ENCODE data around the gene KRTAP12-4. TPM values are rescaled to one million over a fixed set of nuclear protein-coding genes. Genes with fewer than 3 reads are reported as not detected.

Gene KRTAP12-4
- total RNA-seq, 1 donor from 2014 or later: not detected

DNA sequence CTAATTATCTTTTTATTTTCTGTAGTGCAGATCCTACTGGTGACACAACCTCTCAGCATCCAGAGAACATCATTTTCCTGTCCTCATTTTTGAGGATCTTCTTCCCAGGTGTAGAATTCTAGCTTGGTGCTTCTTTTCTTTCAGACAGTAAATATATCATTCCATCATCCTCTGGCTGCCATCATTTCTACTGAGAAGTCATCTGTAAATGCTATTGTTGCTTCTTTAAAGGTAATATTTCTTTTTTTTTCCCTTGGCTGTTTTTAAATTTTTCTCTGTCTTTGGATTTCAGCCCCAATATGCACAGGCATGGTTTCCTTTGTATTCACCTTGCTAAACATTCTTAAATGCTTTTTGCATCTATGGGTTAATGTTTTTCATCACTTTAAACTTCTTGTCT is 30.9 kb downstream of the KRTAP12-4 start:
- Histone ChIP-seq H3K9ac (ENCODE audit: low read depth in 1 of 3, low read length in 3 of 3) (no peak overlapping the region), H3K36me3 (ENCODE audit: control insufficient read depth in 3 of 3, insufficient read depth in 3 of 3, low read length in 3 of 3) (no peaks in the 10 kb centered on the region), H3K4me3 (ENCODE audit: low read length in 3 of 3) (no peak overlapping the region), H3K27me3 (ENCODE audit: control insufficient read depth in 3 of 3, insufficient read depth in 3 of 3, low read length in 3 of 3) (peaks cover 8 to 17% (median 12%) of the 10 kb centered on the region in 3 donors), H3K27ac (ENCODE audit: low read depth, low read length) (no peak overlapping the region), H3K9me3 (ENCODE audit: control insufficient read depth in 3 of 3, low read length in 3 of 3) (peaks cover 0 to 7% (median 0%) of the 10 kb centered on the region in 3 donors), H3K4me1 (ENCODE audit: control insufficient read depth in 3 of 3, insufficient read depth in 3 of 3, low read length in 3 of 3) (no peaks in the 10 kb centered on the region)

DNA sequence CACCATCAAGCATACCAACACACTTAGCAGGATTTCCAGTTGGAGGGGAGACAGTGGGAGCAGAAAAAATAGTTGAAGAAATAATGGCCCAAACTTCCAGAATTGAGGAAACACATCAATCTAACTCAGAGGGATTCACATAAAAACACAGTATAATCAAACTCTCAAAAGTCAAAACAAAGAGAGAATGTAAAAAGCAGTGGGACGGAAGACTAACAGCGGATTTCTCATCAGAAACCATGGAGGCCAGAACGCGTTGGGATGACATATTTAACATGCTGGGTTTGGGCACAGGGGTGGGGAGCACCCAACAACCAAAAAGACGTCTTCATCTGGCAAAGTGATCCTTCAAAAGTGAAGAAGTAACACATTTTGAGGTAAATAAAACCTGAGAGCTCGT is 34.6 kb downstream of the KRTAP12-4 start:
- Histone ChIP-seq H3K36me3 (ENCODE audit: control insufficient read depth in 3 of 3, insufficient read depth in 3 of 3, low read length in 3 of 3) (no peaks in the 10 kb centered on the region), H3K9ac (ENCODE audit: low read depth in 1 of 3, low read length in 3 of 3) (no peak overlapping the region), H3K9me3 (ENCODE audit: control insufficient read depth in 3 of 3, low read length in 3 of 3) (peaks cover 0 to 7% (median 0%) of the 10 kb centered on the region in 3 donors), H3K27ac (ENCODE audit: low read depth, low read length) (no peak overlapping the region), H3K27me3 (ENCODE audit: control insufficient read depth in 3 of 3, insufficient read depth in 3 of 3, low read length in 3 of 3) (peaks cover 14 to 21% (median 17%) of the 10 kb centered on the region in 3 donors), H3K4me3 (ENCODE audit: low read length in 3 of 3) (no peak overlapping the region), H3K4me1 (ENCODE audit: control insufficient read depth in 3 of 3, insufficient read depth in 3 of 3, low read length in 3 of 3) (no peaks in the 10 kb centered on the region)

DNA sequence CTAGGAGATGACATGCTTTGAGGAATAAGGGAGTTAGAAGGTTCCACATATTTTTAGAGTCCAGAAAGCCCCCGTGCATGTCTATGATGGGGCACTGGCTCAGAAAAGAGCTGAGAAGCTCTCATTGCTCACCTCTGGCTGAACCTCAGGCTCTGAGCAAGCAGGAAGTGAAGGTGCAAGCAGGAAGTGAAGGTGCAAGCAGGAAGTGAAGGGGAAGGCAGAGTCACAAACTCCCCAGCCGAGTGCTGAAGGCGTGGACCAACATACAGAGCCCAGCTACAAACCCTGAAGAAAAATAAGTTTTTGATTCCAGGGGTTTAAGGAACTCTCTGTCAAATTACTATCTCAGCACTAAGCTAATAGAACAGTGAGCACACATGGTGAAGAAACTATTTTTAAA is 35.5 kb downstream of the KRTAP12-4 start:
- Histone ChIP-seq H3K9ac (ENCODE audit: low read depth in 1 of 3, low read length in 3 of 3) (no peak overlapping the region), H3K27ac (ENCODE audit: low read depth, low read length) (no peak overlapping the region)

DNA sequence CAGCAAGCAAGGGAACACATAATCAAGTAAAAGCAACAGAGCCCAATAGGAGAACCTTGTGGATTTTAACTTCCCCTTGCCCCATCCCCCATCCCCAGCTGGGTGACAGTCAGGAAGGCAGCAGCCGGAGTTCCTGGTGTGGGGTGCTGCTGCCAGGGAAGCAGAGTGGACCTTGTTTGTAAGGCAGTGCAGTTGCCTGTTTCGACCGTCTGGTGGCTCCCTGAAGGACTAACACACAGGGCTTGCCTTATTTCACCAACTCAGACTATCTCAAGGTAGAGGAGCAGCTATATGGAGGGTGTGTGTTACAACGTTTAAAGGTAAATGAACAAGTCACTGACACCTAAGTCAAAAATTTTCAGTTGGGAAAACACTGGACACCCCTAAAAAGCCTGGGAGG is 36.0 kb downstream of the KRTAP12-4 start:
- Histone ChIP-seq H3K9ac (ENCODE audit: low read depth in 1 of 3, low read length in 3 of 3) (no peak overlapping the region), H3K9me3 (ENCODE audit: control insufficient read depth in 3 of 3, low read length in 3 of 3) (peaks cover 0 to 2% (median 0%) of the 10 kb centered on the region in 3 donors), H3K4me1 (ENCODE audit: control insufficient read depth in 3 of 3, insufficient read depth in 3 of 3, low read length in 3 of 3) (no peaks in the 10 kb centered on the region), H3K4me3 (ENCODE audit: low read length in 3 of 3) (no peak overlapping the region), H3K27me3 (ENCODE audit: control insufficient read depth in 3 of 3, insufficient read depth in 3 of 3, low read length in 3 of 3) (peaks cover 22 to 33% (median 29%) of the 10 kb centered on the region in 3 donors), H3K27ac (ENCODE audit: low read depth, low read length) (no peak overlapping the region), H3K36me3 (ENCODE audit: control insufficient read depth in 3 of 3, insufficient read depth in 3 of 3, low read length in 3 of 3) (no peaks in the 10 kb centered on the region)

More for the DNA sequence above, 35.5 kb downstream of the KRTAP12-4 start:
- no peaks in the 10 kb centered on the region for H3K4me1 ChIP-seq (ENCODE audit: control insufficient read depth in 3 of 3, insufficient read depth in 3 of 3, low read length in 3 of 3)
- no peak overlapping the region for H3K4me3 ChIP-seq (ENCODE audit: low read length in 3 of 3)
- no peaks in the 10 kb centered on the region for H3K36me3 ChIP-seq (ENCODE audit: control insufficient read depth in 3 of 3, insufficient read depth in 3 of 3, low read length in 3 of 3)
- H3K27me3 ChIP-seq (ENCODE audit: control insufficient read depth in 3 of 3, insufficient read depth in 3 of 3, low read length in 3 of 3): peaks cover 21 to 30% (median 27%) of the 10 kb centered on the region in 3 donors
- H3K9me3 ChIP-seq (ENCODE audit: control insufficient read depth in 3 of 3, low read length in 3 of 3): peaks cover 0 to 3% (median 0%) of the 10 kb centered on the region in 3 donors

DNA sequence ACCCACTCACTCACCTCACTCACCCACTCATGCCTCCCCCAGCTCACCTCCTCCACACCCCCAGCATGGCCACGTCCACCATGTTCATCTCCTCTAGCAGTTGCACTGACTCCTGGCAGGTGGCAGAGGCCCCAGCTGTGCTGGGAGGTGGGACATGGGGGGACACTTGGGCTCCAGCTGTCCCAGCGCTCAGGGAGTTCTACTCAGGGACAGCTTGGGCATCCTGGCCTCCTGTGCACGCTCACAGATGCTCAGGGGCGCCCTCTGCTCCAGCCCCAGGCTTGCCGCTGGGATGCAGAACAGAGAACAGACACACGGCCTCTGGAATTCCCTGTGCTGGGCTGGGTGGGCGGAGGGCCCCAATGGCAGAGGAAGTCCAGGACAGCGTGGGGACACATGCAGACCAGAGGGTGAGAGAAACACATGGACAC is 37.4 kb downstream of the KRTAP12-4 start:
- no peaks in the 10 kb centered on the region for H3K36me3 ChIP-seq (ENCODE audit: control insufficient read depth in 3 of 3, insufficient read depth in 3 of 3, low read length in 3 of 3)
- H3K27me3 ChIP-seq (ENCODE audit: control insufficient read depth in 3 of 3, insufficient read depth in 3 of 3, low read length in 3 of 3): peaks cover 32 to 42% (median 36%) of the 10 kb centered on the region in 3 donors
- no peaks in the 10 kb centered on the region for H3K4me1 ChIP-seq (ENCODE audit: control insufficient read depth in 3 of 3, insufficient read depth in 3 of 3, low read length in 3 of 3)
- no peaks in the 10 kb centered on the region for H3K9me3 ChIP-seq (ENCODE audit: control insufficient read depth in 3 of 3, low read length in 3 of 3)
- H3K4me3 ChIP-seq (ENCODE audit: low read length in 3 of 3): no peak overlapping the region
- H3K27ac ChIP-seq (ENCODE audit: low read depth, low read length): no peak overlapping the region
- H3K9ac ChIP-seq (ENCODE audit: low read depth in 1 of 3, low read length in 3 of 3): no peak overlapping the region

DNA sequence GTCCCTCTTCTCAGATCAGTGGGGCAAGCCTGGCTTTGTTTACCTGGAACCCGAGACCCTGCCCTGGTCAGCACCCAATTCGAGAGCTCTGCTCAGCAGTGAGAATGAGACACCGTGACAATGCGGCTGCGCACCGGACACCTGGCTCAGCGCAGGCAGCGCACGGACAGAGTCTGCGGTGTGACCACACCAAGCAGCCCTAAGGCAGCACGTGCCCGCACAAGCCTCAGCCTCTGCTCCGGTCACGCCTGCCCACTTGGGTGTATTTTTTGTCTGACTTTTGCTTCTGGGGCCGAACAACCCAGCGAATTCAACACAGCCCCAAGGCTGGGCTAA is 37.9 kb downstream of the KRTAP12-4 start:
- H3K36me3 ChIP-seq (ENCODE audit: control insufficient read depth in 3 of 3, insufficient read depth in 3 of 3, low read length in 3 of 3): no peaks in the 10 kb centered on the region
- H3K27ac ChIP-seq (ENCODE audit: low read depth, low read length): no peak overlapping the region
- peaks cover 34 to 46% (median 41%) of the 10 kb centered on the region in 3 donors for H3K27me3 ChIP-seq (ENCODE audit: control insufficient read depth in 3 of 3, insufficient read depth in 3 of 3, low read length in 3 of 3)
- no peak overlapping the region for H3K4me3 ChIP-seq (ENCODE audit: low read length in 3 of 3)
- peaks cover 0 to 4% (median 4%) of the 10 kb centered on the region in 3 donors for H3K9me3 ChIP-seq (ENCODE audit: control insufficient read depth in 3 of 3, low read length in 3 of 3)
- no peak overlapping the region for H3K9ac ChIP-seq (ENCODE audit: low read depth in 1 of 3, low read length in 3 of 3)
- no peaks in the 10 kb centered on the region for H3K4me1 ChIP-seq (ENCODE audit: control insufficient read depth in 3 of 3, insufficient read depth in 3 of 3, low read length in 3 of 3)

DNA sequence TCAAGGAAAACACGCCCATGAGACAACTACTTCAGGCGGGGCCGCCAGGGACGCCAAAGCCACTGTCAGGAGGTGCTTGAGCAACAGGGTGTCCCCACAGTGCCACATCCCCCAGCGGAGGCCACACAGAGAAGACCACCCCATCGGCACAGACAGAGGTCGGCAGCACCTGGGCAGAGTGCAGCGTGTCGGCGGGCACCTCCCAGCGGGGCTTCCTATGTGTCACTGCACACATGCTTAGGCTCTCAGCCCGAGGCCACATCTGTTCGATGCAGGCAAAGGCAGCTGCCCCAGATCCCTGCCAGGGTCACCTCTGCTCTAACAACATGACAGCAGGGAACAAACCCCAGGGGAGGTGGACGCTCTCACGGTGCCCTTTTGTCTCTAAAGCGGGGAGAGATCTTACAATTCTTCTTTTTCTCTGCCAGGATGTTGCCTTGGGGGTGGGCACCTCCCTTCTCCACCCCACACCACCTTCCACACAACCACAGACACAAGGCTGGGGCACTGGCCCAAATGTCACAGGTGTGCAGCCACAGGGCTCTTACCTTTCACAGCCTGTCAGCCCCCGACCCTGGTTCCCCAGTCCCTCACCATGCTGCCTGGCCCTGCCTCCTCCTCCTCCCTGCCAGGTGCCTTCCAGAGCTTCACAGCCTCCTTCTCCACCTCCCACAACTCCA is 38.4 kb downstream of the KRTAP12-4 start:
- no peaks in the 10 kb centered on the region for H3K4me1 ChIP-seq (ENCODE audit: control insufficient read depth in 3 of 3, insufficient read depth in 3 of 3, low read length in 3 of 3)
- peaks cover 0 to 4% (median 4%) of the 10 kb centered on the region in 3 donors for H3K9me3 ChIP-seq (ENCODE audit: control insufficient read depth in 3 of 3, low read length in 3 of 3)
- no peak overlapping the region for H3K9ac ChIP-seq (ENCODE audit: low read depth in 1 of 3, low read length in 3 of 3)
- H3K27ac ChIP-seq (ENCODE audit: low read depth, low read length): no peak overlapping the region
- no peak overlapping the region for H3K4me3 ChIP-seq (ENCODE audit: low read length in 3 of 3)
- peaks cover 34 to 47% (median 41%) of the 10 kb centered on the region in 3 donors for H3K27me3 ChIP-seq (ENCODE audit: control insufficient read depth in 3 of 3, insufficient read depth in 3 of 3, low read length in 3 of 3)
- H3K36me3 ChIP-seq (ENCODE audit: control insufficient read depth in 3 of 3, insufficient read depth in 3 of 3, low read length in 3 of 3): no peaks in the 10 kb centered on the region

DNA sequence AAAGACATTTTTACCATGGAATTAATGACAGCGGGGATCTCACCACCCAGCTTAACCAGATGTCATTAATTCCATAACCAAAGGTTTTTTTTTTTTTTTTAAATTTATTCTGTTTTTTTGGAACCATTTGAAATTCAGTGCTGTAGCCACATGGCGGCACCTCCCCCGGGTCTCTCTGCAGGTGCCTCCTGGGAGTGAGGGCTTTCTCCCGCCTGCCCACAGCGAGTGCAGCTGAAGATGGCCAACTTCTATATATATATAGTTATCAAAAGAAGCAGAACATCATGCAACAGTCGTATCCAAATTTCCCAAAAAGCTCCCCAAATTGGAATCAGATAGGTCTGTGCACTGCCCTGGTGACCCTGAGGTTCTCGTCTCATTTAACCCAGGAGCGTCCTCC is 39.0 kb downstream of the KRTAP12-4 start:
- no peaks in the 10 kb centered on the region for H3K4me1 ChIP-seq (ENCODE audit: control insufficient read depth in 3 of 3, insufficient read depth in 3 of 3, low read length in 3 of 3)
- no peak overlapping the region for H3K9ac ChIP-seq (ENCODE audit: low read depth in 1 of 3, low read length in 3 of 3)
- peaks cover 34 to 47% (median 41%) of the 10 kb centered on the region in 3 donors for H3K27me3 ChIP-seq (ENCODE audit: control insufficient read depth in 3 of 3, insufficient read depth in 3 of 3, low read length in 3 of 3)
- peaks cover 0 to 7% (median 4%) of the 10 kb centered on the region in 3 donors for H3K9me3 ChIP-seq (ENCODE audit: control insufficient read depth in 3 of 3, low read length in 3 of 3)
- no peak overlapping the region for H3K4me3 ChIP-seq (ENCODE audit: low read length in 3 of 3)
- H3K36me3 ChIP-seq (ENCODE audit: control insufficient read depth in 3 of 3, insufficient read depth in 3 of 3, low read length in 3 of 3): no peaks in the 10 kb centered on the region
- H3K27ac ChIP-seq (ENCODE audit: low read depth, low read length): no peak overlapping the region

DNA sequence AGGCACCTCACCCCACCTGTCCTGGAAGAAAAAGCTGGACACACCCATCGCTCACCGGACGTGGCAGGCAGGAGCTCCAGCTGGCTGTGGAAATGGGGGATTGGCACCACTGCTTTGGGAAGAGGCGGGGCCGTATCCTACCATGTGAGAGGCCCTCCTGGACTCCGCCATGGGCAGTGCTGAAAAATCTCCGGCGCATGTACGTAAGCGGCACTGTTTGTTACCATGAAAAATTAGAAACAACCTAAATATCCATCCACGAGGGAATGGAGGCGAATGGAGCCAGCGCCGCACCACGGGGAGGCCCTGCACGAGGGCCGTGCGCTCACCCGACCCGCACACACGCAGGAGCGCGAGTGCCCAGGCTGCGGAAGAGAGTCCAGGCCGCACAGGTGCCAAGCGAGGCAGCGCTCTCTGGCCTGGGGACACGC is 39.5 kb downstream of the KRTAP12-4 start:
- H3K27me3 ChIP-seq (ENCODE audit: control insufficient read depth in 3 of 3, insufficient read depth in 3 of 3, low read length in 3 of 3): peaks cover 34 to 47% (median 41%) of the 10 kb centered on the region in 3 donors
- H3K9ac ChIP-seq (ENCODE audit: low read depth in 1 of 3, low read length in 3 of 3): no peak overlapping the region
- H3K36me3 ChIP-seq (ENCODE audit: control insufficient read depth in 3 of 3, insufficient read depth in 3 of 3, low read length in 3 of 3): no peaks in the 10 kb centered on the region
- peaks cover 0 to 7% (median 4%) of the 10 kb centered on the region in 3 donors for H3K9me3 ChIP-seq (ENCODE audit: control insufficient read depth in 3 of 3, low read length in 3 of 3)
- H3K4me1 ChIP-seq (ENCODE audit: control insufficient read depth in 3 of 3, insufficient read depth in 3 of 3, low read length in 3 of 3): no peaks in the 10 kb centered on the region
- H3K27ac ChIP-seq (ENCODE audit: low read depth, low read length): no peak overlapping the region
- H3K4me3 ChIP-seq (ENCODE audit: low read length in 3 of 3): no peak overlapping the region

DNA sequence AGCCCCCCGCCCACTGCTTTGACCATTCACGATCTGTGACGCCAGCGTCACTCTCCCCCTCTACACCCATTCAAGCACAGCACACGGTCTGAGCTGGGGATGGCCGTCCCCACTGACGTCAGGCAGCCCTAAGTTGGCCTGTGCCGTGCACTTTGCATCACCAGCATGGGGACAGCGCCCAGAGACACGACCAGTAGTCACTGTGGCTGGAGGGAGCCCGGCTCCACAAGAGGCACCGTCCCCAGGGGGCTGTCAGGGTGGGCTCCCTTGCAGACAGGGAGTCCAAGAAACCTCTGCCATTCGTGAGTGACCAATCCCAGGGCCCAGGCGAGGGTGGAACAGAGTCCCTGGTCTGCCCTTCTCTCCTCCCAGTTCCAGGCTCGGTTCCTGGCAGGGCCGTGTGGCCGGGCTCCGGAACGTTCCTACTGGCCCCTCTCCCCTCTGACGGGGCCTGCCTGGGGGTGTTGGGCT is 40.3 kb downstream of the KRTAP12-4 start:
- H3K4me1 ChIP-seq (ENCODE audit: control insufficient read depth in 3 of 3, insufficient read depth in 3 of 3, low read length in 3 of 3): no peaks in the 10 kb centered on the region
- peaks cover 34 to 47% (median 41%) of the 10 kb centered on the region in 3 donors for H3K27me3 ChIP-seq (ENCODE audit: control insufficient read depth in 3 of 3, insufficient read depth in 3 of 3, low read length in 3 of 3)
- peaks cover 2 to 7% (median 6%) of the 10 kb centered on the region in 3 donors for H3K9me3 ChIP-seq (ENCODE audit: control insufficient read depth in 3 of 3, low read length in 3 of 3)
- no peak overlapping the region for H3K4me3 ChIP-seq (ENCODE audit: low read length in 3 of 3)
- no peak overlapping the region for H3K27ac ChIP-seq (ENCODE audit: low read depth, low read length)
- no peak overlapping the region for H3K9ac ChIP-seq (ENCODE audit: low read depth in 1 of 3, low read length in 3 of 3)
- no peaks in the 10 kb centered on the region for H3K36me3 ChIP-seq (ENCODE audit: control insufficient read depth in 3 of 3, insufficient read depth in 3 of 3, low read length in 3 of 3)
